Measurements from ENCODE around the gene TBCE. TPM values are rescaled to one million over a fixed set of nuclear protein-coding genes. Genes with fewer than 3 reads are reported as not detected.
"Not testable (repeated sequence)": the region's sequence is repeated elsewhere in the genome, so short reads cannot be mapped to it uniquely, and the experiment has no call there.

TBCE gene
- polyA plus RNA-seq, 6 donors from 2014 or later, result 8.5 to 23.7 (median 13.3) TPM

DNA sequence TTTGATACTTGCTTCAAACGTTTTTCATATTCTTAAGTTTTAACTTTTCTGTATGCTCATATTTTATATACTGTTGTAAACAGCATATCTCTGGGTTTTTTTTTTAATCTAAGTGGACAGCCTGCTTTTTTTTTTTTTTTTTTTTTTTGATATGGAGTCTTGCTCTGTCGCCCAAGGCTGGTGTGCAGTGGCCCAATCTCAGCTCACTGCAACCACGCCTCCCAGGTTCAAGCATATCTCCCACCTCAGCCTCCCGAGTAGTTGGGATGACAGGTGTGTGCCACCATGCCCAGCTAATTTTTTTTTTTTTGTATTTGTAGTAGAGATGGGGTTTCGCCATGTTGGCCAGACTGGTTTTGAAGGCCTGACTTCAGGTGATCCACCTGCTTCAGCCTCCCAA lies 1.2 kb downstream of the TBCE start:
- H3K27me3 Mint-ChIP-seq, result no peaks in the 10 kb centered on the region
- DNase-seq (no peak), ATAC-seq (ENCODE audit: low read depth in 2 of 2) (no peak)
- peak overlapping the region in 3 of 6 donors; percentile 5 to 33 (median 26) for H3K27ac Mint-ChIP-seq
- H3K4me3 Mint-ChIP-seq, result peak overlapping the region; percentile 92 to 99 (median 99)
- peaks cover 18 to 40% (median 24%) of the 10 kb centered on the region in 3 donors for H3K4me1 Mint-ChIP-seq
- H3K36me3 Mint-ChIP-seq, result no peaks in the 10 kb centered on the region
- no peaks in the 10 kb centered on the region for H3K9me3 Mint-ChIP-seq

DNA sequence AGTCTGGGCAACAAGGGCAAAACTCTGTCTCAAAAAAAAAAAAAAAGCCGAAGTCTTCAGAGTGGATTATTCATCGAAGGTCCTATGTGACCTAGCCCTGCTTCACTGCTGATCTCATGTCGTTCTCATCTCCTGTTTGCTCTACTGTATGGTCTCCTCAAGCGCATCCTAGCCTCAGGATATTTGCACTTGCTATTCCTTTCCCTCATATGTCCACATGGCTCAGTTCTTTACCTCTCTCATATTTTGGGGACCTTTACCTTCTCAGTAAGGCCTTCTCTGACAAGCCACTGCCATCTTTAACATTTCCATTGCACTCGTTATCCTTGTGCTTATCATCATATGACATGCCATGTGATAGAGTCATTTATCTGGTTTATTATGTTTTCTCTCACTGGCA lies 2.6 kb downstream of the TBCE start:
- H3K9me3 Mint-ChIP-seq, result no peaks in the 10 kb centered on the region
- no peaks in the 10 kb centered on the region for H3K36me3 Mint-ChIP-seq
- H3K27me3 Mint-ChIP-seq, result no peaks in the 10 kb centered on the region
- peak overlapping the region in 5 of 8 donors; percentile 1 to 82 (median 13) for H3K4me3 Mint-ChIP-seq
- DNase-seq, result no peak
- peak overlapping the region in 1 of 6 donors; percentile 29 for H3K27ac Mint-ChIP-seq
- peaks cover 18 to 40% (median 24%) of the 10 kb centered on the region in 3 donors for H3K4me1 Mint-ChIP-seq
- ATAC-seq (ENCODE audit: low read depth in 2 of 2), result no peak

DNA sequence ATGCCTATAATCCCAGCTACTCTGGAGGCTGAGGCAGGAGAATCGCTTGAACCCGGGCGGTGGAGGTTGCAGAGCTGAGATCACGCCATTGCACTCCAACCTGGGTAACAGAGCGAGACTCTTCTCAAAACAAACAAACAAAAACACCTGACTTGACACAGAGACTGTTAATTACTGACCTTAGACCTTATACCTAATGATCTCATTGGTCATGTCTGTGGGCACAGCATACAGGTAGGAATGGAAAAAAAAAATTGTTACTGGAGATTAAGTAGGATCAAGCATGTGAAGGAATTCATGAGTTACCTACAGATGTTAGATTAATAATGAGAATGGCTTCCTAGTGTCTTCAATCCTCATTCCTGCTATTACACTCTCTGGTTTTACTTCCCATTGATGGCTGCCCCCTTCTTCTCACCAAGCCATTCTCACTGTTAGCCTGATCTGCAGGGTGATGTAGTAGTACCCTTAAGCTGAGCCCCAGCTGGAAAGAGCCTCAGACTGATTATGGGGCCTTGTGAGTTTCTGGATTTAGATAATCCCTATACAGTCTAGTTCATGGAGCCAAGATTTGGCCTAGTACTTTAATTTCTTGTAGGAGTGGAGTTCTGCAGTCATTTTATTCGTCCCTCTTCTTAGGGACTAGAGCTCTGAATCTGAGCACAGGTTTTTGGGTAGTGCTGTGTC lies 8.8 kb downstream of the TBCE start:
- no peak for DNase-seq
- no peaks in the 10 kb centered on the region for H3K27me3 Mint-ChIP-seq
- peaks cover 0 to 1% (median 0%) of the 10 kb centered on the region in 7 donors for H3K9me3 Mint-ChIP-seq
- no peak for ATAC-seq (ENCODE audit: low read depth in 2 of 2)
- H3K27ac Mint-ChIP-seq, result peak overlapping the region in 1 of 6 donors; percentile 53
- H3K4me1 Mint-ChIP-seq, result peaks cover 0 to 14% (median 5%) of the 10 kb centered on the region in 3 donors
- H3K4me3 Mint-ChIP-seq, result no peak overlapping the region
- H3K36me3 Mint-ChIP-seq, result peaks cover 3 to 8% of the 10 kb centered on the region in 2 donors

DNA sequence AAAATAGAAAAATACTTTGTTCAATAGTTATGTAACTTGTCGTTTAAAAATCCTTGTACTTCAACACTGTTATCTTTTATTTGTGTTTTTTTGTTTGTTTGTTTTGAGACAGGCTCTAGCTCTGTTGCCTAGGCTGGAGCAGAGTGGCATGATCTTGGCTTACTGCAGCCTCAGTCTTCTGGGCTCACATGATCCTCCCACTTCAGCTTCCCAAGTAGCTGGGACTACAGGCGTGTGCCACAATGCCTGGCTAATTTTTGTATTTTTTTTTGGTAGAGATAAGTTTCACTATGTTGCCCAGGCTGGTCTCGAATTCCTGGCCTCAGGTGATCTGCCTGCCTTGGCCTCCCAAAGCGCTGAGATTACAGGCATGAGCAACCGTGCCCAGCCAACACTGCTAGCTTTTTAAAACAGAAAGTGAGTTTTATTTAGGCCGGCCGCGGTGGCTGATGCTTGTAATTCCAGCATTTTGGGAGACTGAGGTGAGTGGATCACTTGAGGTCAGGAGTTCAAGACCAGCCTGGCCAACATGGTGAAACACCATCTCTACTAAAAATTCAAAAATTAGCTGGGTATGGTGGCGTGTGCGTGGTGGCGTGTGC lies 11.0 kb downstream of the TBCE start:
- not testable (repeated sequence) for H3K9me3 Mint-ChIP-seq; H3K36me3 Mint-ChIP-seq; H3K27me3 Mint-ChIP-seq; H3K4me3 Mint-ChIP-seq; ATAC-seq (ENCODE audit: low read depth in 2 of 2); H3K4me1 Mint-ChIP-seq; DNase-seq
- H3K27ac Mint-ChIP-seq, result peak overlapping the region in 1 of 6 donors; percentile 44

DNA sequence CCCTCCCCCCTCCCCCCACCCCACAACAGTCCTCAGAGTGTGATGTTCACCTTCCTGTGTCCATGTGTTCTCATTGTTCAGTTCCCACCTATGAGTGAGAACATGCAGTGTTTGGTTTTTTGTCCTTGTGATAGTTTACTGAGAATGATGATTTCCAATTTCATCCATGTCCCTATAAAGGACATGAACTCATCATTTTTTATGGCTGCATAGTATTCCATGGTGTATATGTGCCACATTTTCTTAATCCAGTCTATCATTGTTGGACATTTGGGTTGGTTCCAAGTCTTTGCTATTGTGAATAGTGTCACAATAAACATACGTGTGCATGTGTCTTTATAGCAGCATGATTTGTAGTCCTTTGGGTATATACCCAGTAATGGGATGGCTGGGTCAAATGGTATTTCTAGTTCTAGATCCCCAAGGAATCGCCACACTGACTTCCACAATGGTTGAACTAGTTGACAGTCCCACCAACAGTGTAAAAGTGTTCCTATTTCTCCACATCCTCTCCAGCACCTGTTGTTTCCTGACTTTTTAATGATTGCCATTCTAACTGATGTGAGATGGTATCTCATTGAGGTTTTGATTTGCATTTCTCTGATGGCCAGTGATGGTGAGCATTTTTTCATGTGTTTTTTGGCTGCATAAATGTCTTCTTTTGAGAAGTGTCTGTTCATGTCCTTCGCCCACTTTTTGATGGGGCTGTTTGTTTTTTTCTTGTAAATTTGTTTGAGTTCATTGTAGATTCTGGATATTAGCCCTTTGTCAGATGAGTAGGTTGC lies 14.9 kb downstream of the TBCE start:
- not testable (repeated sequence) for H3K27me3 Mint-ChIP-seq; ATAC-seq (ENCODE audit: low read depth in 2 of 2); H3K27ac Mint-ChIP-seq; H3K4me1 Mint-ChIP-seq; DNase-seq; H3K4me3 Mint-ChIP-seq
- Mint-ChIP-seq H3K9me3 (peaks cover 0 to 11% (median 6%) of the 10 kb centered on the region in 7 donors), H3K36me3 (peaks cover 11 to 20% of the 10 kb centered on the region in 2 donors)

DNA sequence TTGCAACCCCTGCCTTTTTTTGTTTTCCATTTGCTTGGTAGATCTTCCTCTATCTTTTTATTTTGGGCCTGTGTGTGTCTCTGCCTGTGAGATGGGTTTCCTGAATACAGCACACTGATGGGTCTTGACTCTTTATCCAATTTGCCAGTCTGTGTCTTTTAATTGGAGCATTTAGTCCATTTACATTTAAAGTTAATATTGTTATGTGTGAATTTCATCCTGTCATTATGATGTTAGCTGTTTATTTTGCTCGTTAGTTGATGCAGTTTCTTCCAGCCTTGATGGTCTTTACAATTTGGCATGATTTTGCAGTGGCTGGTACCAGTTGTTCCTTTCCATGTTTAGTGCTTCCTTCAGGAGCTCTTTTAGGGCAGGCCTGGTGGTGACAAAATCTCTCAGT lies 18.4 kb downstream of the TBCE start:
- not testable (repeated sequence) for H3K4me3 Mint-ChIP-seq; H3K4me1 Mint-ChIP-seq; ATAC-seq (ENCODE audit: low read depth in 2 of 2); H3K27me3 Mint-ChIP-seq; H3K27ac Mint-ChIP-seq; DNase-seq
- peaks cover 4 to 19% (median 10%) of the 10 kb centered on the region in 7 donors for H3K9me3 Mint-ChIP-seq
- peaks cover 13 to 16% of the 10 kb centered on the region in 2 donors for H3K36me3 Mint-ChIP-seq

DNA sequence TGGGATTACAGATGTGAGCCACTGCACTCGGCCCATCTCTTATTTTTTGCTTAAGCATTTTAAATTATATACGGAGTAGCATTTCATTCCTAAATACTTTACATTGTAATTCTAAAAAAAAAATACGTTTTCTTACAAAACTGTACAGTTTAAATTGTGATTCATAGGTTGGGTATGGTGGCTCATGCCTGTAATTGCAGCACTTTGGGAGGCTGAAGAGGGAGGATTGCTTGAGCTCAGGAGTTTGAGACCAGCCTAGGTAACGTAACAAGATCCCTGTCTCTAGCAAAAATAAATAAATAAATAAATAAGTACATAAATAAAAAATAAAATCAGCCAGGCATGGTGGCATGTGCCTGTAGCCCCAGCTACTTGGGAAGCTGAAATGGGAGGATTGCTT lies 24.6 kb downstream of the TBCE start:
- H3K27me3 Mint-ChIP-seq, result no peaks in the 10 kb centered on the region
- H3K9me3 Mint-ChIP-seq, result peaks cover 0 to 8% (median 4%) of the 10 kb centered on the region in 7 donors

DNA sequence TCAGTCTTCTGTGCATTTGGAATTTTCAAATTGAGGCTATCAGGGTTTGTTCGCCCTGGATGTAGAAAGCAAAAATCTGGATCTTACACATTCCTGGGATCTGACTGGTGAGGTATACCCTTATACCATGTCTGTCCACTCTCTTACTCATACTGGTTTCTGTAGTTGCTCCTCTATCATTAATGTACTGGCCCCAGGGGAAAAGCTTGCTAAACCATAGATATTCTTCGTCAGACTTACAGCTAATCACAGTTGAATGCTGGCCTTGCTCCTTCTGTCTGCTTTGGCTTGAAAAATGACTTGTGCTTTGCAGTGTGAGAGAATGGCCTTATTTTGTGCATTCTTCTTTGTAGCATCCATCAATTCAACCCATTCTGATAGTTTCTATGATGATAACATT lies 30.5 kb downstream of the TBCE start:
- DNase-seq, result no peak
- peaks cover 0 to 6% of the 10 kb centered on the region in 2 donors for H3K36me3 Mint-ChIP-seq
- no peak for ATAC-seq (ENCODE audit: low read depth in 2 of 2)

More for the DNA sequence above, 24.6 kb downstream of the TBCE start:
- Mint-ChIP-seq H3K4me1 (peaks cover 7 to 16% (median 11%) of the 10 kb centered on the region in 3 donors), H3K36me3 (peaks cover 0 to 5% of the 10 kb centered on the region in 2 donors), H3K27ac (no peak overlapping the region), H3K4me3 (no peak overlapping the region)
- ATAC-seq (ENCODE audit: low read depth in 2 of 2), result no peak
- no peak for DNase-seq

DNA sequence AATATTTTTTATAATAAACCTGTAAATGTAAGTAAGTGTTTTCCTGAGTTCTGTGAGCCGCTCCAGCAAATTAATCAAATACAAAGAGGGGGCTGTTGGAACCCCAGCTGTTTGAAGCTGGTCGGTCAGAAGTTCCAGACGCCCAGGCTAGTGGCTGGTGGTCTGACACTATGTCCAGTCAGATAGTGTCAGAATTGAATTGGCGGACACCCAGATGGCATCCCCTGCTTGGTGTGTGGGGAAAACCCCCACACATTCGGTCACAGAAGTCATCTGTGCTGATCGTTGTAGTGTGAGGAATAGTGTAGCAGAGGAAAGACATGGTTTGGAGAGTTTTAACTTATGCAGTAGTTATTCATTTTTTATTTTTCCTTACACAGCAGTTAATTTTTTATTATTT lies 32.4 kb downstream of the TBCE start:
- DNase-seq (no peak), ATAC-seq (ENCODE audit: low read depth in 2 of 2) (no peak)
- peaks cover 14 to 17% (median 16%) of the 10 kb centered on the region in 3 donors for H3K4me1 Mint-ChIP-seq
- no peaks in the 10 kb centered on the region for H3K9me3 Mint-ChIP-seq
- no peaks in the 10 kb centered on the region for H3K27me3 Mint-ChIP-seq
- H3K4me3 Mint-ChIP-seq, result no peak overlapping the region
- peaks cover 0 to 6% of the 10 kb centered on the region in 2 donors for H3K36me3 Mint-ChIP-seq
- peak overlapping the region in 1 of 6 donors; percentile 39 for H3K27ac Mint-ChIP-seq

More for the DNA sequence above, 30.5 kb downstream of the TBCE start:
- H3K4me3 Mint-ChIP-seq, result no peak overlapping the region
- no peaks in the 10 kb centered on the region for H3K27me3 Mint-ChIP-seq
- H3K4me1 Mint-ChIP-seq, result peaks cover 14 to 17% (median 16%) of the 10 kb centered on the region in 3 donors
- H3K9me3 Mint-ChIP-seq, result no peaks in the 10 kb centered on the region
- peak overlapping the region in 1 of 6 donors; percentile 16 for H3K27ac Mint-ChIP-seq

DNA sequence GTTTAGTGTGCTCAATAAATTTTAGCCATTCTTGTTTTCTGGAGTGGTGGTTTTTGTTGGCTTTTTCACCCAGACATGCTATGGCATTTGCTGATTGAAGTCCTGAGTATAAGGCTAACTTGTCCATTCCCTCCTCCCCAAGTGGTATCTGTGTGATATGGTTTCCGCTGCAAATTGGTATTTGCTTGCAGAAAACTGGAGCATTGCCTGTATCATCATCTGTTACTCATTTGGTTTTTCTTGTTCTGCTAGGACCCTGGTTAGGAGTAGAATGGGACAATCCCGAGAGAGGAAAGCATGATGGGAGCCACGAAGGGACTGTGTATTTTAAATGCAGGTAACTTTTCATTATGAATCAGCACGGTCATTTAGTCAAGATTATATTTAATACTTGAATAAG lies 34.0 kb downstream of the TBCE start:
- Mint-ChIP-seq H3K4me1 (peaks cover under 1 to 7% (median 6%) of the 10 kb centered on the region in 3 donors), H3K27me3 (no peaks in the 10 kb centered on the region), H3K4me3 (no peak overlapping the region), H3K9me3 (no peaks in the 10 kb centered on the region), H3K36me3 (peaks cover 0 to 6% of the 10 kb centered on the region in 2 donors), H3K27ac (no peak overlapping the region)
- DNase-seq (no peak), ATAC-seq (ENCODE audit: low read depth in 2 of 2) (no peak)

DNA sequence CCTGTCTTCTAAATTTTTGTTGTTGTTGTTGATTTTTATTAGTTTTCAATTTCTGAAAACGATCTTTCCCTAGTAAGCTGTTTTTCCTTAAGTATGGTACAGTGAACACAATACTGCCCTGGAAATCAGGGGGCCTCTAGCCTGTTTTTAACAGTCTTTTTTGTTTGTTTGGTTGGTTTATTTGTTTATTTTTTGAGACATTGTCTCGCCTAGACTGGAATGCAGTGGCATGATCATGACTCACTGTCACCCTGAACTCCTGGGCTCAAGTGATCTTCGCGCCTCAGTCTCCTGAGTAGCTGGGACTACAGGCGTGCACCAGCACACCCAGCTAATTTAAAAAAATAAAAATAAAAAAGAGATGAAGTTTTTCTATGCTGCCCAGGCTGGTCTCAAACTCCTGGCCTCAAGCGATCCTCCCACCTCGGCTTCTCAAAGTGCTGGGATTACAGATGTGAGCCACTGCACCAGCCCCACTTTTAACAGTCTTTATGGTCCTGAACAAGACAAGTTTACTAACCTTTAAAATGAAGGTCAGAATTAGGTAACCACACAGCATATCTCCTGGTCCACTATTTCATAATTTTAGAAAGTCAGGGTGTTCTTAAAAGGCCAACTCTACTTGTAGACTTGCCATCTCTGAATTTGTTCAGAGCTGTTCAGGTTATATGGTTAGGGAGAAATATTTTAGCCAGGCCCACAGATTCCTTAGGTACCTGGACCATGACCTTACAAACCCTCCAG lies 35.4 kb downstream of the TBCE start:
- no peak overlapping the region for H3K27ac Mint-ChIP-seq

DNA sequence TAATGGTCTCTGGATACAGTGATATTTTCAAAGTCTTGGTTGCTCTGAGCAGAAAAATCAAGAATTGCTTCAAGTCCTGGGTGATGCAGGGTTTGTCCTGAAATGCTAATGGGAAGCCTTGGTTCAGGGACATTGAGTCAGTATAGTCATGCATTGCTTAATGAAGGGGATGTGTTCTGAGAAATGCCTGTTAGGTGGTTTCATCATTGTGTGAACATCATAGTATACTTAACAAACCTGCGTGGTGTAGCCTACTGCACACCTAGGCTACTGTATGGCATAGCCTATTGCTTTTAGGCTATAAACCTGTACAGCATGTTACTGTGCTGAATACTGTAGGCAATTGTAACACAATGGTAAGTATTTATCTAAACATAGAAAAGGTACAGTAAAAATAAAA lies 36.4 kb downstream of the TBCE start:
- no peak for ATAC-seq (ENCODE audit: low read depth in 2 of 2)
- peaks cover 0 to 3% (median 0%) of the 10 kb centered on the region in 3 donors for H3K4me1 Mint-ChIP-seq
- no peaks in the 10 kb centered on the region for H3K9me3 Mint-ChIP-seq
- H3K27me3 Mint-ChIP-seq, result no peaks in the 10 kb centered on the region
- no peak overlapping the region for H3K4me3 Mint-ChIP-seq
- H3K27ac Mint-ChIP-seq, result no peak overlapping the region
- peaks cover 0 to 6% of the 10 kb centered on the region in 2 donors for H3K36me3 Mint-ChIP-seq
- no peak for DNase-seq

More for the DNA sequence above, 35.4 kb downstream of the TBCE start:
- Mint-ChIP-seq H3K36me3 (peaks cover 0 to 6% of the 10 kb centered on the region in 2 donors), H3K4me3 (no peak overlapping the region), H3K4me1 (peaks cover 0 to 6% (median 3%) of the 10 kb centered on the region in 3 donors), H3K27me3 (no peaks in the 10 kb centered on the region), H3K9me3 (no peaks in the 10 kb centered on the region)
- DNase-seq (no peak), ATAC-seq (ENCODE audit: low read depth in 2 of 2) (no peak)

DNA sequence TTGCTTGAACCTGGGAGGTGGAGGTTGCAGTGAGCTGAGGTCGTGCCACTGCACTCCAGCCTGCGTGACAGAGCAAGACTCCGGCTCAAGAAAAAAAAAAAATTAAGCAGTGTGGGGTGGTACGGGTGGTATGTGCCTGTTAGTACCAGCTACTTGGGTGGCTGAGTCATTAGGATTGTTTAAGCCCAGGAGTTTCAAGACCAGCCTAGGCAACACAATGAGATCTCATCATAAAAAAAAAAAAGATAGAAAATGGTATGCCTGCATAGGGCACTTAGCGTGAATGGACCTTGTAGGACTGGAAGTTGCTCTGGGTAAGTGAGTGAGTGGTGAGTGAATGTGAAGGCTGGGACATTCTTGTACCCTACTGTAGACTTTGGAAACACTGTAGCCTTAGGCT lies 37.0 kb downstream of the TBCE start:
- ATAC-seq (ENCODE audit: low read depth in 2 of 2), result no peak
- Mint-ChIP-seq H3K9me3 (no peaks in the 10 kb centered on the region), H3K4me1 (peaks cover 0 to 3% (median 0%) of the 10 kb centered on the region in 3 donors), H3K27ac (no peak overlapping the region), H3K36me3 (peaks cover 0 to 6% of the 10 kb centered on the region in 2 donors), H3K4me3 (no peak overlapping the region), H3K27me3 (no peaks in the 10 kb centered on the region)
- DNase-seq, result no peak

Data from naive B cell (primary cell).